ENCODE data around the gene NUF2. TPM values are rescaled to one million over a fixed set of nuclear protein-coding genes. Genes with fewer than 3 reads are reported as not detected.
"Not testable (repeated sequence)": the region's sequence is repeated elsewhere in the genome, so short reads cannot be mapped to it uniquely, and the experiment has no call there.

NUF2 gene
- total RNA-seq, 2 experiments from 2014 or later: 31.7 to 32.7 TPM

DNA sequence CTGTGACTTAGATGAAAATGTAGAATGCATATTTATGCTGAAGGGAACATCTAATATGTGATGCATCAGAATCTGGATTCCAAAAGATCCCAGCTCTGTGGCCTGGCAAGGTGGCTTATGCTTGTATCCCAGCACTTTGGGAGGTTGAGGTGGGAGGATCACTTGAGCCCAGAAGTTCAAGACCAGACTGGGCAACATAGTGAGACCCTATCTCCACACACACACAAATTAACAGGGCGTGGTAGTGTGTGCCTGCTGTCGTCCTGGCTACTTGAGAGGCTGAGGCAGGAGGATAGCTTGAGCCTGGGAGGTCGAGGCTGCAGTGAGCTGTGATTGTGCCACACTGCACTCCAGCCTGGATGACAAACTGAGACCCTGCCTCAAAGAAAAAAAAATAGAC is 1.6 kb downstream of the NUF2 start:
- POLR2A ChIA-PET, CTCF ChIA-PET: not testable (repeated sequence)

DNA sequence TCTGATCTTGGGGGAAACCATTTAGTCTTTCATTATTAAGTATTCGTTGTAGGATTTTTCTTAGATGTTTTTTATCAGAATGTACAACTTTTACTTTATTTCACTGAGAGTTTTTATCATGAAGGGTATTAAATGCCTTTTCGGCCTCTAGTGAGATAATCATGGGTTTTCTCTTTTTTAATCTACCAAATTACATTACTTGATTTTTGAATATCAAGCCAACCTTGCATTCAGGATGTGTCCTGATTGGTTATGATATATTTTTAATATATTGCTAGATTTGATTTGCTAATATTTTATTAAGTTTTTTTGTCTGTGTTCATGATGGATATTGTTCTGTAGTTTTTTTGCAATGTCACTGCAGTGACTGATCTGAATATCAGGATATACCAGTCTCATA is 9.4 kb downstream of the NUF2 start:
- CTCF ChIA-PET: no interaction called here
- POLR2A ChIA-PET: no interaction called here

DNA sequence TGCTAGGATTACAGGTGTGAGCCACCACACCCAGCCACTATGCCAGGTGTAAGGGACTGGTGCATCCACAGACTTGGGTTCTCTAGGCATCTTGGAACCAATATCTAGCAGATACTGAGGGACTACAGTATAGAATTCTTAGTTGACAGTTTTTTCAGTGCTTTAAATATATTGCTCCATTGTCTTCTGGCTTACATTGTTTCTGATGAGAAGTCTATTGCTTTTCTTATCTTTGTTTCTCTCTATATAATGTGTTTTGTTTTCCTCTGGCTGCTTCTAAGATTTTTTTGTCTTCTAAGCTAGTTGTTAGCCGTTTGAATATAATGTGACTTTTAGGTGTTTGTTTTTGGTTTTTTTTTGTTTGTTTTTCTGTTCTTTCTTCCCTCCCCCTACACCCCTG is 13.5 kb downstream of the NUF2 start:
- ChIA-PET CTCF (no interaction called here), POLR2A (no interaction called here)

DNA sequence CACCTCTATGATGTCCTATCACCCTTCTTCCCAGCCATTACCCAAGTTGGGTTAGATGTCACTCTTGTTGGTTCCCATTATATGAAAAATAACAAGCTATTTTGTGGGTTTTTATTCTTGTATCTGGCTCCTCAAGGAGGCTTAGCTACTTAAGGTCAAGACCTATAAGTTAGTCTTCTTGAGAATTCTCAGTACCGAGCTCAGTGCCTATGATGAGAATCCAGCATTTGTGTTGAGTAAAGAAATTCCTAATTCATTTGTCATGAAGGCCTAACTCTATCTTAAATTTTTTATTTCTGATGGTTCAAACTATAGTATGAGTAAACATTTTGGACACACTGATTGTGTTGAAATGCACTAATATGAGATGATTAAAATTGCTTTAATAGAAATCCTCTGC is 15.9 kb downstream of the NUF2 start:
- POLR2A ChIA-PET: no interaction called here
- CTCF ChIA-PET: no interaction called here

DNA sequence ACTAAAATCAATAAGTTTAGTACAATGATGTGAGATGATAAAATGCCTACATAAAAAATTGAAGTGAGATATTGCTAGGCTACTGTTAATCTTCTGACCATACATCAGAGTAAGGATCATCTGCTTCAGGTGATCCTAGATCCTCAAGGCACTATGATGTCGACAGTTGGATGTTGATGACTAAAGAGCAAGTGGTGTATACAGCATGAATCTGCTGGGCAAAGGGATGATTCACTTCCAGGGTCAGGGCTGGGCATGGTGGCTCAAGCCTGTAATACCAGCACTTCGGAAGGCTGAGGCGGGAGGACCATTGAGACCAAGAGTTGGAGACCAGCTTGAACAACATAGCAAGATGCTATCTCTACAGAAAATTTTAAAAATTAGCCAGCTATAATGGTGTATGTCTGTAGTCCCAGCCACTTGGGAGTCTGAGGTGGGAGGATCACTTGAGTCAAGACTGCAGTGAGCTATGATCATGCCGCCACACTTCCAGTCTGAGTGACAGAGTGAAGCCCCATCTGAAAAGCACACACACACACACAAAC is 24.6 kb downstream of the NUF2 start:
- ChIA-PET POLR2A (no interaction called here), CTCF (no interaction called here)

DNA sequence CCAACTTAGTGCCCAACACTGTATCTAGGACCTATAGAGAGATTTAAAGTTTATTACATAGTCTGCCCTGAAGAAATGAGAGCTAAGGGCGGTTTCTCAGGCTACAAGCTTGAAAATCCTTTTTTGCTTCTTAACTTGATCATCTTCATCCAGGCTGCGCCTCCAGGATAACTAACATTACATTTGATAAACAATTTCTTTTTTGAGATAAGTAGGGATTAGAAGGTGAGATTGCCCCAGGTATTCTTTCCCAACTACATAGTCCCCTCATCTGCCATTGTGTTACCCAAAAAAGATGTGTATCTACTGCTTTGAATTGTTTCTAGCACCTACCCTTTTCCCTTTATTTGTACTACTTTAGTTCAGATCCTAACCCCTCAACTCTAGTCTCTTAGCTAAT is 25.4 kb downstream of the NUF2 start:
- ChIA-PET CTCF (no interaction called here), POLR2A (no interaction called here)

DNA sequence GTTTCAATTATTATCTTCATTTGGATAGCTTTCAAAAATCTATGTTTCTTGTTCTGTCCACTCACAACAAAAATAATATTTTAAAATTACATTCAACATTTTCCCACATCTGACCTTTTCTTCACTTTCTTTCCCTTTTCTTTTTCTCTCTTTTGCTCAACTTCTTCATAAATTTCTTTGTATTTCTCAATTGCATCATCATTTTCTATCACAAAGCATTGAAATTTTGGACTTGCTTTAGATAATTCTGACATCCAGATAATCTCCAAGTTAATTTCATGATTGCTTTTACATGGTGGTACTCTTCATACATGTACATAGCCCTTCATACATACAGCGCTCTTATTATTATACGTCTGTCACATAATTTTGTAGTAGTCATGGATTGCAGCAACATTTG is 30.2 kb downstream of the NUF2 start:
- CTCF ChIA-PET: no interaction called here
- POLR2A ChIA-PET: no interaction called here

DNA sequence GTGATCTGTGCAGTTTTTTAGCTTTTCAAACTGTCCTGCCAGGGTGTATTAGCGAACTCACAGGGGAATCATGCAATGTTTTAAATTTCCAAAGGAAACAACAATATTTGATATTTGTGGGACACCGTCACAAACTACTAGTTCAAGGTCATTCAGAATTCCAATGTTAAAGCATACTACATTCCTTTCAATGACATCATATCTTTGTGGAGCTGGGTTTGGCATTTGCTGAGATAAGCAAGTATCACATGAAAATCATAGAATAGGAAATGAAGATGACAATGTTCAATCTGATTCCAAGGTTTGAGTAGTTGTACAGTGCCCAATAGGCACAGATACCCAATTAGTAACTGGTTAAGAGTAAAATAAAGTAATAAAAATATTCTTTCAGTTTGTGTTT is 35.6 kb downstream of the NUF2 start:
- ChIA-PET POLR2A (no interaction called here), CTCF (no interaction called here)

DNA sequence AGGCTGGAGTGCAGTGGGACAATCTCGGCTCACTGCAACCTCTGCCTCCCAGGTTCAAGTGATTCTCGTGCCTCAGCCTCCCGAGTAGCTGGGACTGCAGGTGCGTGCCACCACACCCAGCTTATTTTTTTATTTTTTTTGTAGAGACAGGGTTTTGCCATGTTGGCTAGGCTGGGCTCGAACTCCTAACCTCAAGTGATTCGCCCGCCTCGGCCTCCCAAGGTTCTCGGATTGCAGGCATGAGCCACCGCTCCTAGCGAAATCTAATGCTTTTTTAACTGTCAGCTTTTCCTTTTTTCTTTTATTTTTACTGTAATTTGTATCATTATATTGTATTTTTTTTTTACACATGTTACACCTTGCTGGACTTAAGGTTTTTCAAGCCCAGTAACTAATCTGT is 36.4 kb downstream of the NUF2 start:
- CTCF ChIA-PET, POLR2A ChIA-PET: not testable (repeated sequence)

DNA sequence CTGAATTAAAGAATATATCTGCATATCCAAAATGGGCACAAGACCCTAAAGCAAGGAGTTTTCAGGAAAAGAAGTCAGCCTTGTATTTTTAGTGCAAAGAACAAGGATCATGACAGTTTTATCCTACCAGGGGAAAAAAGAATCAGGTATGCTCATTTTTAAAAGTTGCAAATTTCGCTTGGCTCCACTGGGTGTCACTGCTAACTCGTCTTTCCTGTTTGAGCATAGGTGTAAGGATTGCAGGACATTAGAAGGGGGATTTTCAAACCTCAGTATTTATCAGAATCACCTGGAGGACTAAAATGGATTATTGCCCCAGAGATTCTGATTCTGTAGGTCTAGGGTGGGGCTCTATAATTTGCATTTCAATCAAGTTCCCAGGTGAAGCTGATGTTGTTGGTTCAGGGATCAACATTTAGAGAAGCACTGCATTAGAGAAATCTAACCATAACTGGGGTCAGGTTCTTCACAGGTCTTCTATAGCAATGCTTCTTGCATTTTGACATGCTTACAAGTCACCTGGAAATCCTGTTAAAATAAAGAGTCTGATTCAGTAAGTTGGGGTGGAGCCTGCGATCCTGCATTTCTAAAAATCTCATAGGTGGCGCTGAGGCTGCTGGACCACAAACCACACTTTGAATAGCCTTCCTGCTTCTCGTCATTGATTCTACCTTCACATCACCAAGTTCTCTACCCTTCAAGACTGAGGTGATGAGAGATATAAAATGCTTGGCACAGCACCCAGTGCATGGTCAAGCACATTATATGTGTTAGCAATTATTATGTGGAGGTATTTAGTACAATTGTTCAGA is 39.6 kb downstream of the NUF2 start:
- CTCF ChIA-PET: no interaction called here
- POLR2A ChIA-PET: no interaction called here

DNA sequence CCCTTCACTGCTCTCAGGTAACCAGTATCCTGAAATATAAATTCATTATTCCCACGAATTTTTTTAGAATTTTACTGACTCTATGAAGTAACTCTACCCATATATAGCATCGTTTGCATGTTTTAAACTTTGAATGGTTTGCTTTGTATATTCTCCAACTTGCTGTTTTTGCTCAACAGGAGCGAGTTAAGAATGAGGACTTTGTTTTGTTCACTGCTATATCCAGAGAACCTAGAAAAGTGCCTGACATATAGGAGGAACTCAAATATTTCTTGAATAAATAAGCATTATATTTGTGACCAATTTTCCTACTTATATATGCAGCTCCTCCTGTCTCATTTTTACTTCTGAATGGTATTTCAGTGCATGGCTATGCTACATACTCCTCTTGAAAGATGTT is 43.4 kb downstream of the NUF2 start:
- POLR2A ChIA-PET: no interaction called here
- CTCF ChIA-PET: no interaction called here

DNA sequence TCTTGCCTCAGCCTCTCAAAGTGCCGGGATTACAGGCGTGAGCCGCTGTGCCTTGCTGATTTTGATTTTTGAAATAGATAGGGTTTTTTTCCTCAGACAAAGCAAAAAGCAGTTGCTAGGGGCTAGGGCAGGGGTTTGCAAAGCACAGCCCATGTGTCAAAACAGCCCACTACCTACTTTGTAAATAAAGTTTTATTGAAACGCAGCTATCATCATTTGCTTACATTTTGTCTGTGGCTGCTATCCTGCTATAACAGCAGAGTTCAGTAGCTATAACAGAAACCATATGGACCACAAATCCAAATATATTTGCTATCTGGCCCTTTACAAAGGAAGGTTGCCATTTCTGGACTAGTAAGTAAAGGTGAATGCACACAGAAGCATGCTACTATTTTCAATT is 44.8 kb downstream of the NUF2 start:
- CTCF ChIA-PET: no interaction called here
- POLR2A ChIA-PET: no interaction called here

DNA sequence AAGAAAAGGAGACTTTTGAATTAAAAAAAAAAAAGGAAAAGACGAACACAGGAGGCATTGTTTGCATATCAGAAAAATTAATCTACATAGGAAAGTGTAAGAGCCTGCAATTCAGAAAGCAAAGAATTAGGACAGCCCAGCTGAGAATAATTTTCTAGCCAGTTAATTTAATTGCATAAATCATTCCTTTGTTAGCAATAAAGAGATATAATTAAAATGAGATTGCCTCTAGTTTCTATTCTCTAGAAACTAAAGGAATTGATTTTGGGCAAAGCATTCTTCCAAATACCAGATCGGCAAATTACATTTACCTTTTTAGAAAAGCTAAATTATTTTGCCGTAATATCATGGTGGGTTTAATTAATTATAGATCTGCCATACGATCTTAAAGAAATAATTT is 46.0 kb downstream of the NUF2 start:
- ChIA-PET POLR2A (no interaction called here), CTCF (no interaction called here)

DNA sequence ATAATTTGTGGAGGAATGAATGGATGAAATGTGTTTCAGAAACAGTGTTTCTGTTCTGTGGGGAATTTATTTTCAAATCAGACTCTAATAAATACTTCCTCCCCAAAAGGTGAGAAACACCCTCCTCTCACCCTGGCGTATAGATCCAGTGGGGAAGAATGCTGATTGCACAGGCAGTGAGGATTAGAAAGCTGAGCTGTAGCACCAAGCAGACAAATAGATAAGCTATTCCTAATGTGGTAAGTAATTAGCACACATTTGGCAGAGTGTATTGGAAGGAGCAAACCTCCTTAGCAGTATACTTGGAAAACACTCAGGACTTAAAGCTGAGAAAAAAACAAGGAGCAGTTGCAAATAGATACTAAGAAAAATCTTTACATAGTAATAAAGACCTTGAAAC is 50.8 kb downstream of the NUF2 start:
- POLR2A ChIA-PET: no interaction called here
- CTCF ChIA-PET: no interaction called here

DNA sequence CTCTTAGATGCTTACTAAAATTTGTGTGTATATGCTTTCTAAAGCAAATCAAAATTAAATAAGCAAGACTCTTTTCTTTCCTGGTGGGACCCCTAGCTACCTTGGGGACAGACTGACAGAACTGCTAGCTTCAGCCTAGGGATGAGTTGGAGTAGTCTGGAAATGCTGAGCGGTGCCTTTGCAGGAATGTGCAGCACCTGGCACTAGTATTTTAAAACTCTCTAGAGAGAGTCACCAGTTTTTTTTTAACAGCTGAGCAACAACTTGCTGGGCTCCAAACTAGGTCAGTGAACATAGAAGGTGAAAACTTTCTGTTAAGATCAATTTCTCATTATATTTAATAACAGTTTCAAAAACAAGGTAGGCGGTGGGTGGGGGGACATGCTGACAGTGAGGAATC is 56.8 kb downstream of the NUF2 start:
- ChIA-PET POLR2A (no interaction called here), CTCF (no interaction called here)

DNA sequence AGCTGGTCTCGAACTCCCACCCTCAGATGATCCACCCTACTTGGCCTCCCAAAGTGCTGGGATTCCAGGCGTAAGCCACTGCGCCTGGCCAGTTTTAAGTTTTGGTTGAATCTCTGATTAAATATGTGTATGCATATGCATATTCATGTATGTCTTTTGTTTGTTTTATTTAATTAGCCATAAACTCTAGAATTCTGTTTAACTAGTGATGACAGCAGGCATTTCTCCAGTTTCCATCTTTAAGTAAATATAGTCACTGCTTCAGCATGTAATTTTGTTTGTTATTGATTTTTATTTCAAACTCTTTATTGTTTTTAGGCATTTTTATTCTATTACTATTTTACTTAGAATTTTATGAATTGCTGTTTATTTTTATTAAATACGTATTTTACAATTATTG is 58.0 kb downstream of the NUF2 start:
- POLR2A ChIA-PET: no interaction called here
- CTCF ChIA-PET: no interaction called here

DNA sequence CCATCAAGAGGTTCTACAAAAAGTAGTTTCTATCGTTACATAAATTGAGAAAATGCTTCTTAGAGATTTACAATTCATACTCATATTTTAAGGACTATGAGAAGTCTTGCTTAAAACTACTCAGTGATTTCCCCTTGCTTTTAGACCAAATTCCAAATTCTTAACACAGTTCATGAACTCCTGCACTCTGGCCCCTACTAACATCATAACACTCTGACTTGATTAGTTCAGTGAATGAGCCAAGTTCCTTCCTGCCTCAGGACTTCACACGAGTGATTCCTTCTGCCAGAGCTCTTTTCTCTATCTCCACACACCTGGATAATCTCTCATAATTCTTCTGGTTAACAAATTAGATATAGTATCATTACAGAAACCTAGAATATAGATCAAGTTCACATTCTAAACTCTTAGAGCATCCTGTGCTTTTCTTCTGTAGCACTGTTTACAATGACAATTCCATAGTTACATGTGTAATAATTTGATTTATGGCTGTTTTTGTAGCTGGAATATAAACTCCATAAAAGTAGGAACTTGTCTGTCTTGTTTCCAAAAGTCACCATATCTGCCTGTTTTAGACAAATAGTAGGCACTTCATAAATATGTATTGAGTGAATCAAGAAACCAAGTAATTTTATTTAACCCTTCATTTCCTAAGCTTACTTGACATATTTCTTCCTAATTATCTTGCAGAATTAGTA is 59.9 kb downstream of the NUF2 start:
- POLR2A ChIA-PET: no interaction called here
- CTCF ChIA-PET: interaction anchor here (0.5 kb wide), 1 partner anchor 39 kb away, joined by 3 read pairs; no protein-coding TSS in a partner anchor

DNA sequence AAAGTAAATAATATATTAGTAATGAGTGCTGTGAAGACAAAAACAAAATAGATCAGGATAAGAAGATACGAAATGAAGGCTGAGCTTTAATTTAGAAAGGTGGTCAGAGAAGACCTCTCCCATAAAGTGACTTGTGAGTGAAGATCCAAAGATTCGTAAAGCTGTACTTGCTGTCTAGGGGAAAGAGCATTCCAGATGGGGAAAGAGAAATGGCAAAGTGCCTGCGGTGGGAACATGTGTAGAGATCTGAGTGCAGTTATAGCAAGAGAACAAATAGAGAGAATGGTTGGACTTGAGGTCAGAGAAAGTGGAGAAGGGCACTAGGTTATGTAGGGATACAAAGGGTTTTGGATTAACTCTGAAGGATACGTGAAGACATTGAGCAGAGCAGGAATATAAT is 60.6 kb downstream of the NUF2 start:
- ChIA-PET POLR2A (no interaction called here), CTCF (no interaction called here)

DNA sequence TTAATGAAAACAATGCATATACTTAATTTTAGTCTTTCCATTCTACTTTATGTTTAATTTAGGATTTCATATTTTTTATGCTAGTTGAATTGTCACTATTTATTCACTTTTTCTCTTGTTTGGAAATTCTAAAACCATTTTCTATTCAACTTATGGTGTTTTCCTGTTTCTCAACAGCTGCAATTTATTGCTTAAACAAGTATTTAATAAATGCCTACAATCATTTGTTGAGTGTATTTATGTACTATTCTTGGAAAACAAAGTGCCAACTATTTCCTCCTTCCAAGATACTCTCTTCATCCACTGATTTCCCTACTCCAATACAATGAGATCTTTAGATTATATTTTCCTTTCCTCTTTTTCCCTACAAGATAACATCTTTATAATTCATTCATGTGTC is 65.4 kb downstream of the NUF2 start:
- POLR2A ChIA-PET: no interaction called here
- CTCF ChIA-PET: no interaction called here

DNA sequence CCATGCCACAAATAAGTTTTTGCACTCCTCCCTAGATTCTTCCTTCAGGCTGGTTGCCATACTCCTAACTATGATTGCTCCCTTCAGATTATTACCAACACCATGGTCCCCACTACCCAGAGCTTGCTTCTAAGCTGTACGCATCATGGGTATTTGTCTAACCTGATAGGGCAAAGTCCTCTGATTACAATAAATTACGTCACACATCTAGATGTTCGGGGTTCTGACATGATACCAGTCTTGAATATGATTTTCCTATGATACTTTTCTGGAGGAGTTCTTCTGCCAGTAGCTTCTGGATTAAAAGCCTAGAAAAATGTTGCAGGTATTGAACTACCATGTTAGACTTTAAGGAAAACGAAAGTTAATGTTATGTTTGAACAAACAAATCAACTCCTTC is 67.2 kb downstream of the NUF2 start:
- CTCF ChIA-PET: no interaction called here
- POLR2A ChIA-PET: no interaction called here

DNA sequence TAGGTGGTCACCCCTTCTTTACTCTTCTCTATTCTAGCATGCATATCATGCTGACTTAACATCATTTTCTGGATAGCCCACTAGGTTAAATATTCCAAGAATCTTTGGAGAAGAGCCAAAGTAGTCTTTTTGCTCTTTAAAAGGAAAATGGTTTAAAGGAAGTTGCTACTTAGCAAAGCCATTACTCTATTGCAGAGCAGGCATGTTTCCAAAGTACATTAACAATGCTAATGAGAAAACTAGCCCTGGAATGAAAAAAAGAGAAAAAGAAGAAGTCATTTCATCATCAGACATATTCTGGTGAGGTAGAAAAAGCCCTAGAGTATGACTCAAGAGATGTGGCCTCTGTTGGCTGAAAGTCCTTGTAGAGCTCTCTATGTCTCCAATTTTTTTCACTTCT is 74.0 kb downstream of the NUF2 start:
- POLR2A ChIA-PET: no interaction called here

More for the DNA sequence above, 74.0 kb downstream of the NUF2 start:
- CTCF ChIA-PET: no interaction called here

Measured in activated CD8-positive, alpha-beta memory T cell treated with anti-CD3 and anti-CD28 coated beads for 36 hours (primary cell).